Upper lobe of left lung (tissue), 4 donors: ENCODE data around the gene PAK6.

Source experiments
- CTCF ChIP-seq, 6 experiments: fragments of 450-650 bp in 4 of 6; fragments of 200-600 bp in 2 of 6; sonication (generic) in 2 of 6; IDR thresholded peaks; one replicate each; pipeline ENCODE4 v1.5.1; 2016 to 2019; ENCODE audit warnings: antibody characterized with exemption in 6 of 6
- EP300 ChIP-seq, 4 donors: sonication (generic); formaldehyde crosslinking; IDR thresholded peaks; one replicate each; pipeline ENCODE4 v1.5.1; 2017; ENCODE audit warnings: antibody characterized with exemption in 4 of 4, control low read depth in 2 of 4
- POLR2A ChIP-seq, 4 donors: fragments of 450-650 bp; IDR thresholded peaks; one replicate each; pipeline ENCODE4 v1.5.1; 2016 to 2017; ENCODE audit warnings: antibody characterized with exemption in 4 of 4, mild to moderate bottlenecking in 2 of 4
- POLR2AphosphoS5 ChIP-seq, 2 donors: sonication (generic); formaldehyde crosslinking; IDR thresholded peaks; one replicate each; pipeline ENCODE4 v1.5.1; 2017; ENCODE audit warnings: antibody characterized with exemption in 2 of 2

- TF ChIP-seq CTCF (IDR thresholded peaks at IDR 0.05), result no peak
- no peak for TF ChIP-seq POLR2AphosphoS5 (IDR thresholded peaks at IDR 0.05)
- no peak for TF ChIP-seq EP300 (IDR thresholded peaks at IDR 0.05)
- no peak for TF ChIP-seq POLR2A (IDR thresholded peaks at IDR 0.05)
Measured at GRCh38 chr15:40282869-40283614, 44.2 kb downstream of the PAK6 start, which contains the start of gene ANKRD63.
